ENCODE data around the gene HTT. TPM values are rescaled to one million over a fixed set of nuclear protein-coding genes. Genes with fewer than 3 reads are reported as not detected.

Gene HTT
- polyA plus RNA-seq, 1 donor from 2014 or later: 11.5 TPM

DNA sequence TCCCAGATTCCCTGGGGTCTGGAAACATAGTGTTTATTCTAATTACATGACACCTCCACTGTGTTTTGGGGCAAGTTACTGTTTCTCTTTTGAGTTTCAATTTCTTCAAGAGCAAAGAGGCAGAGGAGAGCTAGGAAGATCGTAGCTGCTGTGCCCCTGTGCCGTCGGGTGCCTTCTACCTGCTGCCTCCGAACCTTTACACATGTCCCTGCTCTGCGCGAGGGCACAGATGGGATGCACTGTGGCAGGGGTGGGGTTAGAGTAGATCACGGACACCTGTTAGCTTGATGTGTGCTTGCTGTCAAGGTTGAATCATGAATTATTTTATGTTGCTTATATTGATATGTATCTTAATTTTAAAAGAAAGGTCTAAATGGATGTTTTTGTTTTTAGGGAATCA is 103.4 kb downstream of the HTT start:
- Histone ChIP-seq H3K9me2 (ENCODE audit: insufficient read depth, low read length) (no peaks in the 10 kb centered on the region), H3K27ac (ENCODE audit: low read length) (no peak overlapping the region)
- TF ChIP-seq EZH2 (IDR thresholded peaks at IDR 0.05; ENCODE audit: borderline replicate concordance, insufficient read depth, low read length, poor library complexity, severe bottlenecking) (no peak), CTCF (IDR thresholded peaks at IDR 0.05; ENCODE audit: poor library complexity, severe bottlenecking) (no peak), EP300 (conservative IDR thresholded peaks at IDR 0.05; ENCODE audit: poor library complexity, severe bottlenecking) (no peak), SMC3 (conservative IDR thresholded peaks at IDR 0.05; ENCODE audit: poor library complexity) (no peak), POLR2AphosphoS5 (IDR thresholded peaks at IDR 0.05) (no peak), MXI1 (conservative IDR thresholded peaks at IDR 0.05; ENCODE audit: poor library complexity, severe bottlenecking) (no peak), TAF1 (IDR thresholded peaks at IDR 0.05; ENCODE audit: low read depth) (no peak), RAD21 (conservative IDR thresholded peaks at IDR 0.05) (no peak)
- TF ChIP-seq, protein P1, sequence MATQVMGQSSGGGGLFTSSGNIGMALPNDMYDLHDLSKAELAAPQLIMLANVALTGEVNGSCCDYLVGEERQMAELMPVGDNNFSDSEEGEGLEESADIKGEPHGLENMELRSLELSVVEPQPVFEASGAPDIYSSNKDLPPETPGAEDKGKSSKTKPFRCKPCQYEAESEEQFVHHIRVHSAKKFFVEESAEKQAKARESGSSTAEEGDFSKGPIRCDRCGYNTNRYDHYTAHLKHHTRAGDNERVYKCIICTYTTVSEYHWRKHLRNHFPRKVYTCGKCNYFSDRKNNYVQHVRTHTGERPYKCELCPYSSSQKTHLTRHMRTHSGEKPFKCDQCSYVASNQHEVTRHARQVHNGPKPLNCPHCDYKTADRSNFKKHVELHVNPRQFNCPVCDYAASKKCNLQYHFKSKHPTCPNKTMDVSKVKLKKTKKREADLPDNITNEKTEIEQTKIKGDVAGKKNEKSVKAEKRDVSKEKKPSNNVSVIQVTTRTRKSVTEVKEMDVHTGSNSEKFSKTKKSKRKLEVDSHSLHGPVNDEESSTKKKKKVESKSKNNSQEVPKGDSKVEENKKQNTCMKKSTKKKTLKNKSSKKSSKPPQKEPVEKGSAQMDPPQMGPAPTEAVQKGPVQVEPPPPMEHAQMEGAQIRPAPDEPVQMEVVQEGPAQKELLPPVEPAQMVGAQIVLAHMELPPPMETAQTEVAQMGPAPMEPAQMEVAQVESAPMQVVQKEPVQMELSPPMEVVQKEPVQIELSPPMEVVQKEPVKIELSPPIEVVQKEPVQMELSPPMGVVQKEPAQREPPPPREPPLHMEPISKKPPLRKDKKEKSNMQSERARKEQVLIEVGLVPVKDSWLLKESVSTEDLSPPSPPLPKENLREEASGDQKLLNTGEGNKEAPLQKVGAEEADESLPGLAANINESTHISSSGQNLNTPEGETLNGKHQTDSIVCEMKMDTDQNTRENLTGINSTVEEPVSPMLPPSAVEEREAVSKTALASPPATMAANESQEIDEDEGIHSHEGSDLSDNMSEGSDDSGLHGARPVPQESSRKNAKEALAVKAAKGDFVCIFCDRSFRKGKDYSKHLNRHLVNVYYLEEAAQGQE (IDR thresholded peaks at IDR 0.05; ENCODE audit: borderline replicate concordance): no peak

DNA sequence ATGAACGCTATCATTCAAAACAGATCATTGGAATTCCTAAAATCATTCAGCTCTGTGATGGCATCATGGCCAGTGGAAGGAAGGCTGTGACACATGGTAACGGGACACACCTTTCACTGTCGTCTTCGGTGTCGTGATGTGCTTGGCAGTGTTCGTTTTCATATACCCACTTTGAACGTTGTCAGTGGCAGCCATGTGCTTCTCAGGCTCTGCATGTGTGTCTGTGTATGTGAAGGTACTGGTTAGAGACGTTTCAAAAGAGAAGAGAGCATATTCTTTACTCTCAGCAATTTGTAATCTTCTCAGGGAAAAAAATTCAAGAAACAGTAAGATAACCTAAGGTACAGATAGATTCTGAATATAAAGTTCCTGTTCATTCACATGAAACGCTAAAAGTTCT is 103.9 kb downstream of the HTT start:
- no peaks in the 10 kb centered on the region for H4K20me1 ChIP-seq (ENCODE audit: insufficient read depth)
- H3F3A ChIP-seq (ENCODE audit: insufficient read depth, low read length, poor library complexity, severe bottlenecking): no peaks in the 10 kb centered on the region
- H3K9me2 ChIP-seq (ENCODE audit: insufficient read depth, low read length): no peaks in the 10 kb centered on the region
- H2AFZ ChIP-seq (ENCODE audit: low read depth, low read length): no peak overlapping the region
- no peak overlapping the region for H3K4me2 ChIP-seq (ENCODE audit: low read length)
- no peaks in the 10 kb centered on the region for H3K79me2 ChIP-seq (replicated peaks; ENCODE audit: insufficient read depth, low read length)
- H3K27me3 ChIP-seq (ENCODE audit: insufficient read depth, low read depth, low read length): no peaks in the 10 kb centered on the region
- H3K4me3 ChIP-seq (ENCODE audit: low read length): no peak overlapping the region
- H3K27ac ChIP-seq (ENCODE audit: low read length): no peak overlapping the region
- peaks cover 8% of the 10 kb centered on the region for H3K36me3 ChIP-seq (ENCODE audit: insufficient read depth, low read length)
- no peak overlapping the region for H3K9ac ChIP-seq (ENCODE audit: low read length)
- no peak for TF ChIP-seq CTCF (IDR thresholded peaks at IDR 0.05; ENCODE audit: poor library complexity, severe bottlenecking)
- TF ChIP-seq MXI1 (conservative IDR thresholded peaks at IDR 0.05; ENCODE audit: poor library complexity, severe bottlenecking): no peak
- TF ChIP-seq TAF1 (IDR thresholded peaks at IDR 0.05; ENCODE audit: low read depth): no peak
- no peak for TF ChIP-seq RAD21 (conservative IDR thresholded peaks at IDR 0.05)
- no peak for TF ChIP-seq EZH2 (IDR thresholded peaks at IDR 0.05; ENCODE audit: borderline replicate concordance, insufficient read depth, low read length, poor library complexity, severe bottlenecking)
- TF ChIP-seq POLR2AphosphoS5 (IDR thresholded peaks at IDR 0.05): no peak
- no peak for TF ChIP-seq EP300 (conservative IDR thresholded peaks at IDR 0.05; ENCODE audit: poor library complexity, severe bottlenecking)
- TF ChIP-seq, protein P1 (IDR thresholded peaks at IDR 0.05; ENCODE audit: borderline replicate concordance): no peak
- TF ChIP-seq SMC3 (conservative IDR thresholded peaks at IDR 0.05; ENCODE audit: poor library complexity): no peak
- H3K9me3 ChIP-seq (ENCODE audit: low read length): no peaks in the 10 kb centered on the region

More for the DNA sequence above, 103.4 kb downstream of the HTT start:
- H3F3A ChIP-seq (ENCODE audit: insufficient read depth, low read length, poor library complexity, severe bottlenecking): no peaks in the 10 kb centered on the region
- no peaks in the 10 kb centered on the region for H3K9me3 ChIP-seq (ENCODE audit: low read length)
- H3K9ac ChIP-seq (ENCODE audit: low read length): no peak overlapping the region
- H3K36me3 ChIP-seq (ENCODE audit: insufficient read depth, low read length): peaks cover 10% of the 10 kb centered on the region
- H2AFZ ChIP-seq (ENCODE audit: low read depth, low read length): no peak overlapping the region
- no peaks in the 10 kb centered on the region for H3K79me2 ChIP-seq (replicated peaks; ENCODE audit: insufficient read depth, low read length)
- no peaks in the 10 kb centered on the region for H4K20me1 ChIP-seq (ENCODE audit: insufficient read depth)
- no peak overlapping the region for H3K4me3 ChIP-seq (ENCODE audit: low read length)
- no peaks in the 10 kb centered on the region for H3K27me3 ChIP-seq (ENCODE audit: insufficient read depth, low read depth, low read length)
- H3K4me2 ChIP-seq (ENCODE audit: low read length): no peak overlapping the region
